HCT116 (cell line): ENCODE results near the gene DOCK1. TPM values are rescaled to one million over a fixed set of nuclear protein-coding genes. Genes with fewer than 3 reads are reported as not detected.

ENCODE experiments used
- ATAC-seq: fragments of 200-7000 bp; cut with Tn5 transposase; 2 replicates; pipeline ENCODE4 v1.9.1; 2020; ENCODE audit warnings: mild to moderate bottlenecking, moderate library complexity
- BruUV-seq: library from RNA; stranded (reverse); fragments of 400-500 nt; replicated peaks from 2 replicates; lab custom pipeline; 2021; lab: Mats Ljungman, UMichigan
- CTCF ChIA-PET: fragments of 300-600 bp; sonication (Branson Sonifier 250); formaldehyde crosslinking; loops from one replicate; lab custom pipeline; 2021; ENCODE audit warnings: antibody characterized with exemption; lab: Charles Lee
- POLR2A ChIA-PET: fragments of 300-600, 350-600 bp; sonication (Branson Sonifier 250); formaldehyde crosslinking; loops from one replicate; lab custom pipeline; 2021; ENCODE audit warnings: antibody characterized with exemption; lab: Charles Lee
- RAD21 ChIA-PET, 2 experiments: fragments of 300-600 bp; sonication (Branson Sonifier 250); formaldehyde crosslinking; loops; one replicate each; lab custom pipeline; 2023; ENCODE audit warnings: low total read pairs in 2 of 2; ENCODE audit not compliant: uncharacterized antibody in 2 of 2, unreplicated experiment in 2 of 2, low non-redundant PET in 1 of 2; lab: Charles Lee
- DNase-seq: peaks from one replicate; pipeline ENCODE4 v3.0.0-alpha.2; 2010; ENCODE audit warnings: low read depth, low spot score
- H2AFZ ChIP-seq: fragments of 200-600 bp; shearing (Covaris generic), sonication (generic); 2 replicates; pipeline ENCODE4 v1.6.1; 2017; ENCODE audit warnings: low read depth, mixed run types, mixed read lengths, antibody characterized with exemption, low read length; ENCODE audit not compliant: poor library complexity, severe bottlenecking
- H3K27ac ChIP-seq: 2 replicates; pipeline ENCODE4 v1.5.1; 2012; ENCODE audit warnings: low read depth, low read length
- H3K27me3 ChIP-seq: fragments of 200-600 bp; sonication (generic); 2 replicates; pipeline ENCODE4 v1.6.1; 2016; ENCODE audit warnings: mixed run types, low read length, mixed read lengths; ENCODE audit not compliant: insufficient read depth
- H3K36me3 ChIP-seq, 2 experiments: fragments of 200-500 bp in 1 of 2; fragments of 200-600 bp in 1 of 2; sonication (Bioruptor generic) in 1 of 2; sonication (generic) in 1 of 2; 2 replicates each; pipeline versions ENCODE4 v1.5.1 to v1.6.1; 2014 to 2016; ENCODE audit warnings: low read length in 2 of 2, inconsistent platforms in 1 of 2, mixed read lengths in 1 of 2, mixed run types in 1 of 2; ENCODE audit not compliant: insufficient read depth in 2 of 2, control insufficient read depth in 1 of 2
- H3K4me1 ChIP-seq, 2 experiments: fragments of 200-600 bp in 1 of 2; sonication (generic) in 1 of 2; 2 replicates each; pipeline versions ENCODE4 v1.5.1 to v1.6.1; 2012 to 2017; ENCODE audit warnings: low read length in 2 of 2, inconsistent platforms in 1 of 2, mild to moderate bottlenecking in 1 of 2, mixed read lengths in 1 of 2, mixed run types in 1 of 2, moderate library complexity in 1 of 2; ENCODE audit not compliant: insufficient read depth in 2 of 2, control insufficient read depth in 1 of 2
- H3K4me2 ChIP-seq: fragments of 200-600 bp; sonication (generic); 2 replicates; pipeline ENCODE4 v1.6.1; 2017; ENCODE audit warnings: mixed run types, low read length, mixed read lengths
- H3K4me3 ChIP-seq, 2 experiments: fragments of 200-600 bp in 1 of 2; sonication (generic) in 1 of 2; replicated peaks in 1 of 2; 2 replicates each; pipeline ENCODE4 v1.5.1; 2011 to 2016; ENCODE audit warnings: low read length in 2 of 2, control low read depth in 1 of 2, low read depth in 1 of 2, mild to moderate bottlenecking in 1 of 2, mixed read lengths in 1 of 2, mixed run types in 1 of 2
- H3K79me2 ChIP-seq: fragments of 200-600 bp; sonication (generic); 2 replicates; pipeline ENCODE4 v1.6.1; 2017; ENCODE audit warnings: mild to moderate bottlenecking, mixed run types, low read length, moderate library complexity, mixed read lengths; ENCODE audit not compliant: insufficient read depth
- H3K9ac ChIP-seq: fragments of 200-600 bp; sonication (generic); 2 replicates; pipeline ENCODE4 v1.6.1; 2016; ENCODE audit warnings: low read length, mixed read lengths
- H3K9me2 ChIP-seq: fragments of 200-600 bp; sonication (generic), shearing (Covaris generic); 2 replicates; pipeline ENCODE4 v1.6.1; 2017; ENCODE audit warnings: mixed run types, mild to moderate bottlenecking, moderate library complexity; ENCODE audit not compliant: insufficient read depth
- H3K9me3 ChIP-seq, 2 experiments: fragments of 200-500 bp in 1 of 2; fragments of 200-600 bp in 1 of 2; sonication (Bioruptor generic) in 1 of 2; sonication (generic) in 1 of 2; 2 replicates each; pipeline ENCODE4 v1.6.1; 2014 to 2017; ENCODE audit warnings: low read length in 2 of 2, mixed read lengths in 2 of 2, inconsistent platforms in 1 of 2, low read depth in 1 of 2, mild to moderate bottlenecking in 1 of 2, mixed run types in 1 of 2, moderate library complexity in 1 of 2; ENCODE audit not compliant: control insufficient read depth in 1 of 2, insufficient read depth in 1 of 2
- H4K20me1 ChIP-seq: fragments of 200-600 bp; sonication (generic), shearing (Covaris generic); 2 replicates; pipeline ENCODE4 v1.6.1; 2017; ENCODE audit warnings: mixed run types, mild to moderate bottlenecking, moderate library complexity; ENCODE audit not compliant: insufficient read depth
- CBX3 ChIP-seq: IDR thresholded peaks from 2 replicates; pipeline ENCODE4 v1.6.1; 2012; ENCODE audit warnings: low read depth
- ELF1 ChIP-seq: IDR thresholded peaks from 2 replicates; pipeline ENCODE4 v1.6.1; 2012; ENCODE audit warnings: low read depth, borderline replicate concordance
- EZH2phosphoT487 ChIP-seq: fragments of 200-600 bp; IDR thresholded peaks from 2 replicates; pipeline ENCODE4 v1.6.1; 2018; ENCODE audit warnings: antibody characterized with exemption, borderline replicate concordance
- JUND ChIP-seq: IDR thresholded peaks from 2 replicates; pipeline ENCODE4 v1.6.1; 2012
- SIN3A ChIP-seq: IDR thresholded peaks from 2 replicates; pipeline ENCODE4 v1.6.1; 2012; ENCODE audit warnings: low read depth
- SRF ChIP-seq: IDR thresholded peaks from 2 replicates; pipeline ENCODE4 v1.6.1; 2012; ENCODE audit warnings: low read depth
- ZNF274 ChIP-seq: fragments of 200-500 bp; sonication (Bioruptor generic); IDR thresholded peaks from 2 replicates; pipeline ENCODE4 v1.6.1; 2014; ENCODE audit warnings: mild to moderate bottlenecking, low read depth, low read length, inconsistent platforms
- intact Hi-C: fragments of 100-400 bp; cut with micrococcal nuclease; formaldehyde crosslinking; loops from 2 replicates; pipeline ENCODE4 v1.10.0; 2022
- total RNA-seq: library from RNA; stranded (reverse); gene quantifications from one replicate; pipeline ENCODE4 v1.2.1, GENCODE V29; 2021; ENCODE audit not compliant: unreplicated experiment
- TF ChIP-seq, protein P1 (sequence below): IDR thresholded peaks from 2 replicates; pipeline ENCODE4 v1.6.1; 2011; ENCODE audit warnings: mild to moderate bottlenecking, low read length, moderate library complexity; ENCODE audit not compliant: insufficient replicate concordance; ENCODE audit errors: extremely low read depth
- TF ChIP-seq, protein P2 (sequence below): IDR thresholded peaks from 2 replicates; pipeline ENCODE4 v1.6.1; 2012; ENCODE audit warnings: low read depth

Gene DOCK1
- total RNA-seq, 1 experiment from 2014 or later: 46.5 TPM

DNA sequence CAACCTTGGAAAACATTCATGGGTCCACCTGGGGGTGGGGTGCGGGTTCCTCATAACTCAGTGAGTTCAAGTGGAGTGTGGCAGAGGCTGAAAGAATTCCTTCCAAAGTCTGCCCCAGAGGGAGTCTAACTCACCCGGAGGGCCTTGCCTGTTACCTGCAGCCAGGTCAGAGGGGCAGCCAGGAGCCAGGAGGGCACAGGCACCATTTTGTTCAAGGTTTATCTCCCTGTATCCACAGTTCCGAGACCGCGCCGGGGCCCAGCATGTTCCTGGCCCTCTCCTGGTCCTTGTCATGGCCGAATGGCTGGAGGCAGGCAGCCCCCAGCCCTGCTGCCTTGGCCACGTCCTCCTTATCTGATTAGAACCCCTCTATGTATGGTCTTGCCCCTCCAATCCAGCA lies 11.4 kb upstream of the DOCK1 start:
- H3K4me2 ChIP-seq: no peak overlapping the region
- H3K36me3 ChIP-seq: no peaks in the 10 kb centered on the region
- H3K4me3 ChIP-seq: no peak overlapping the region
- H3K27ac ChIP-seq: no peak overlapping the region
- ChIA-PET CTCF (no interaction called here), POLR2A (no interaction called here), RAD21 (no interaction called here)
- no peaks in the 10 kb centered on the region for H3K27me3 ChIP-seq
- no peaks in the 10 kb centered on the region for H3K9me2 ChIP-seq
- no TSS peak for BruUV-seq
- H3K4me1 ChIP-seq: peaks cover 4 to 14% of the 10 kb centered on the region in 2 experiments; a peak in 2 of 4 replicates
- no peak for ATAC-seq
- no peaks in the 10 kb centered on the region for H3K9me3 ChIP-seq
- no peaks in the 10 kb centered on the region for H4K20me1 ChIP-seq
- intact Hi-C loops: no loop called here
- no peaks in the 10 kb centered on the region for H3K79me2 ChIP-seq
- DNase-seq: no peak
- TF ChIP-seq CBX3 (no peak), ELF1 (no peak), JUND (no peak), EZH2phosphoT487 (no peak), SIN3A (no peak), SRF (no peak), ZNF274 (no peak)
- TF ChIP-seq, protein P1, sequence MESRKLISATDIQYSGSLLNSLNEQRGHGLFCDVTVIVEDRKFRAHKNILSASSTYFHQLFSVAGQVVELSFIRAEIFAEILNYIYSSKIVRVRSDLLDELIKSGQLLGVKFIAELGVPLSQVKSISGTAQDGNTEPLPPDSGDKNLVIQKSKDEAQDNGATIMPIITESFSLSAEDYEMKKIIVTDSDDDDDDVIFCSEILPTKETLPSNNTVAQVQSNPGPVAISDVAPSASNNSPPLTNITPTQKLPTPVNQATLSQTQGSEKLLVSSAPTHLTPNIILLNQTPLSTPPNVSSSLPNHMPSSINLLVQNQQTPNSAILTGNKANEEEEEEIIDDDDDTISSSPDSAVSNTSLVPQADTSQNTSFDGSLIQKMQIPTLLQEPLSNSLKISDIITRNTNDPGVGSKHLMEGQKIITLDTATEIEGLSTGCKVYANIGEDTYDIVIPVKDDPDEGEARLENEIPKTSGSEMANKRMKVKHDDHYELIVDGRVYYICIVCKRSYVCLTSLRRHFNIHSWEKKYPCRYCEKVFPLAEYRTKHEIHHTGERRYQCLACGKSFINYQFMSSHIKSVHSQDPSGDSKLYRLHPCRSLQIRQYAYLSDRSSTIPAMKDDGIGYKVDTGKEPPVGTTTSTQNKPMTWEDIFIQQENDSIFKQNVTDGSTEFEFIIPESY: no peak
- TF ChIP-seq, protein P2, sequence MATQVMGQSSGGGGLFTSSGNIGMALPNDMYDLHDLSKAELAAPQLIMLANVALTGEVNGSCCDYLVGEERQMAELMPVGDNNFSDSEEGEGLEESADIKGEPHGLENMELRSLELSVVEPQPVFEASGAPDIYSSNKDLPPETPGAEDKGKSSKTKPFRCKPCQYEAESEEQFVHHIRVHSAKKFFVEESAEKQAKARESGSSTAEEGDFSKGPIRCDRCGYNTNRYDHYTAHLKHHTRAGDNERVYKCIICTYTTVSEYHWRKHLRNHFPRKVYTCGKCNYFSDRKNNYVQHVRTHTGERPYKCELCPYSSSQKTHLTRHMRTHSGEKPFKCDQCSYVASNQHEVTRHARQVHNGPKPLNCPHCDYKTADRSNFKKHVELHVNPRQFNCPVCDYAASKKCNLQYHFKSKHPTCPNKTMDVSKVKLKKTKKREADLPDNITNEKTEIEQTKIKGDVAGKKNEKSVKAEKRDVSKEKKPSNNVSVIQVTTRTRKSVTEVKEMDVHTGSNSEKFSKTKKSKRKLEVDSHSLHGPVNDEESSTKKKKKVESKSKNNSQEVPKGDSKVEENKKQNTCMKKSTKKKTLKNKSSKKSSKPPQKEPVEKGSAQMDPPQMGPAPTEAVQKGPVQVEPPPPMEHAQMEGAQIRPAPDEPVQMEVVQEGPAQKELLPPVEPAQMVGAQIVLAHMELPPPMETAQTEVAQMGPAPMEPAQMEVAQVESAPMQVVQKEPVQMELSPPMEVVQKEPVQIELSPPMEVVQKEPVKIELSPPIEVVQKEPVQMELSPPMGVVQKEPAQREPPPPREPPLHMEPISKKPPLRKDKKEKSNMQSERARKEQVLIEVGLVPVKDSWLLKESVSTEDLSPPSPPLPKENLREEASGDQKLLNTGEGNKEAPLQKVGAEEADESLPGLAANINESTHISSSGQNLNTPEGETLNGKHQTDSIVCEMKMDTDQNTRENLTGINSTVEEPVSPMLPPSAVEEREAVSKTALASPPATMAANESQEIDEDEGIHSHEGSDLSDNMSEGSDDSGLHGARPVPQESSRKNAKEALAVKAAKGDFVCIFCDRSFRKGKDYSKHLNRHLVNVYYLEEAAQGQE: no peak
- no peak overlapping the region for H2AFZ ChIP-seq
- no peak overlapping the region for H3K9ac ChIP-seq
